ENCODE data around the gene OR1D5. TPM values are rescaled to one million over a fixed set of nuclear protein-coding genes. Genes with fewer than 3 reads are reported as not detected.

The OR1D5 gene
- total and polyA plus RNA-seq, 2 of the 8 experiments (the other 6 are each of a cell fraction or from before 2014, with no cell fraction given), result not detected

DNA sequence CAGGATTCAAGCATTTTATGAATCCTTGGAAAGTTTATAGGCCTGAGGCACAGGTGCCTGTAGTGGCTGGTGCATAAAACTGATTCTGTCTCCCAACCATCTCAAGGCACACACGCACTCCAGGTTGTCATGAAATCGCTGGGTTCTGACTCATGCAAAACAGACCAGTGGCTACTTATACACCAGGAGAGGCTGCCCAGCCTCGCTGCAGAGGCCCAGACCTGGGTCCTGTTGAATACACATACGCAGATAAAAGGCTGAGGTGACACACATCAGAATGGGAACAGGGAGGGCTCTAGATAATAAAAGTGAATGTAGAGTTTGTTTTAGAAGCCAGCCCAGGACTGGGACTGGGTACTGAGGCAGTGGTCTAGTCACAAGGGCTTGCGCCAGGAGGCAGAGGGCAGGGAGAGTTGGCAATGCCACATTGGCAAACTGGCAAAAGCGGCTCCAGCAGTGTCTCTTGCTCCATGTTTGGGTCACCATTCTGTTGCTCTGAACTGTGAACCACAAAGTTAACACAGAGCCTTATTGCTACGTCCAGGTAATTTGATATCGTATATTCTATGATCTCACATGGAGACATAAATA, 13.6 kb downstream of the OR1D5 start (continued):
- TF ChIP-seq RXRA (IDR thresholded peaks at IDR 0.05; ENCODE audit: insufficient read depth, low read depth, low read length) (no peak), JUND (IDR thresholded peaks at IDR 0.05; ENCODE audit: low read length) (no peak), RBBP5 (IDR thresholded peaks at IDR 0.05; ENCODE audit: borderline replicate concordance, low read depth, low read length) (no peak)
